ENCODE results near the gene AK1. TPM values are rescaled to one million over a fixed set of nuclear protein-coding genes. Genes with fewer than 3 reads are reported as not detected.

The AK1 gene
- total and polyA plus RNA-seq, 2 donors (not counting 3 experiments of a cell fraction or from before 2014, with no cell fraction given) = 115 to 148 TPM

GRCh38 chr9:127860260-127860659, 17.2 kb downstream of the AK1 start:
- H4K20me1 ChIP-seq (replicated peaks; ENCODE audit: control insufficient read depth, extremely low read depth, insufficient read depth, low read length) = no peaks in the 10 kb centered on the region
- no peak for DNase-seq (ENCODE audit: low read depth, low spot score)
- H3K4me3 ChIP-seq (replicated peaks in 1 of 3; ENCODE audit: insufficient read depth in 1 of 3, low read depth in 1 of 3, low read length in 3 of 3) = no peak overlapping the region
- no TSS peak for BruUV-seq (replicated peaks)
- H3K4me1 ChIP-seq (ENCODE audit: control insufficient read depth, extremely low read depth, insufficient read depth, low read length) = peaks cover 32% of the 10 kb centered on the region
- no peak overlapping the region for H2AFZ ChIP-seq (ENCODE audit: low read depth, low read length)
- dilution Hi-C loops (cut with MboI; ENCODE audit: extremely low pct_ligation_motif_present, low sequenced_read_pairs) = no loop called here
- no peaks in the 10 kb centered on the region for H3K36me3 ChIP-seq (ENCODE audit: control insufficient read depth in 2 of 2, extremely low read depth in 1 of 2, insufficient read depth in 2 of 2, low read length in 2 of 2)
- no peak for TF ChIP-seq POLR2AphosphoS5 (IDR thresholded peaks at IDR 0.05; ENCODE audit: insufficient read depth, low read depth, low read length)
- TF ChIP-seq MYC (IDR thresholded peaks at IDR 0.05; ENCODE audit: low read depth, low read length) = no peak
- no peak for TF ChIP-seq CTCF (IDR thresholded peaks at IDR 0.05; ENCODE audit: extremely low read depth in 1 of 2, insufficient read depth in 1 of 2, low read depth in 1 of 2, low read length in 2 of 2)
- TF ChIP-seq GATA2 (IDR thresholded peaks at IDR 0.05; ENCODE audit: insufficient read depth, insufficient read length, low read depth, low read length) = no peak
- no peak for TF ChIP-seq EZH2 (IDR thresholded peaks at IDR 0.05; ENCODE audit: borderline replicate concordance, low read depth, low read length, severe bottlenecking)
- TF ChIP-seq FOS (IDR thresholded peaks at IDR 0.05; ENCODE audit: borderline replicate concordance, insufficient read depth, low read length) = no peak
- no peak for TF ChIP-seq JUN (IDR thresholded peaks at IDR 0.05; ENCODE audit: borderline replicate concordance, insufficient read depth, insufficient read length, low read depth)
- no peak for TF ChIP-seq MAX (IDR thresholded peaks at IDR 0.05; ENCODE audit: insufficient read depth, insufficient read length)
- no peak for TF ChIP-seq POLR2A (IDR thresholded peaks at IDR 0.05; ENCODE audit: low read depth, low read length)
- no peaks in the 10 kb centered on the region for H3K27me3 ChIP-seq (ENCODE audit: control insufficient read depth in 2 of 2, insufficient read depth in 2 of 2, low read length in 2 of 2)
- H3K27ac ChIP-seq (ENCODE audit: insufficient read depth, low read depth, low read length) = no peak overlapping the region
- no peaks in the 10 kb centered on the region for H3K9me1 ChIP-seq (replicated peaks; ENCODE audit: control insufficient read depth, extremely low read depth, insufficient read depth, low read length)
- POLR2A ChIA-PET = no interaction called here
- H3K4me2 ChIP-seq (ENCODE audit: insufficient read depth, low read length) = no peak overlapping the region
- H3K9ac ChIP-seq (replicated peaks; ENCODE audit: extremely low read depth, insufficient read depth, low read length) = no peak overlapping the region
- intact Hi-C loops (cut with micrococcal nuclease) = no loop called here
- no peaks in the 10 kb centered on the region for H3K79me2 ChIP-seq (ENCODE audit: control insufficient read depth, insufficient read depth, low read length)
- H3K9me3 ChIP-seq (replicated peaks; ENCODE audit: control insufficient read depth, insufficient read depth, low read length) = no peaks in the 10 kb centered on the region
- CTCF ChIA-PET = interaction anchor here (2.7 kb wide), 1 partner anchor 9 kb away, joined by 11 read pairs; no protein-coding TSS in a partner anchor
- no peak for FAIRE-seq

Data from endothelial cell of umbilical vein (primary cell).